ENCODE measurements around the gene VILL.
A peak's percentile ranks its signal among the peaks of the same experiment; 100 is the strongest.

VILL gene

GRCh38 chr3:37989821-37990480, 635 bp upstream of the VILL start:
- no peak overlapping the region for H3K4me3 ChIP-seq (ENCODE audit: control insufficient read depth, low read depth, low read length)
- no peak for DNase-seq (ENCODE audit: low read depth)
- no peak for TF ChIP-seq CTCF (conservative IDR thresholded peaks at IDR 0.05; ENCODE audit: control insufficient read depth, insufficient read depth, low read depth, low read length)

- H3K4me3 ChIP-seq (ENCODE audit: control insufficient read depth, low read depth, low read length) = no peak overlapping the region
- no peak for DNase-seq (ENCODE audit: low read depth)
- TF ChIP-seq CTCF (conservative IDR thresholded peaks at IDR 0.05; ENCODE audit: control insufficient read depth, insufficient read depth, low read depth, low read length) = no peak
Measured at GRCh38 chr3:37991109-37991508, 523 bp downstream of the VILL start.

GRCh38 chr3:37991823-37992222, 1.2 kb downstream of the VILL start:
- DNase-seq (ENCODE audit: low read depth) = no peak
- no peak overlapping the region for H3K4me3 ChIP-seq (ENCODE audit: control insufficient read depth, low read depth, low read length)
- no peak for TF ChIP-seq CTCF (conservative IDR thresholded peaks at IDR 0.05; ENCODE audit: control insufficient read depth, insufficient read depth, low read depth, low read length)

DNA sequence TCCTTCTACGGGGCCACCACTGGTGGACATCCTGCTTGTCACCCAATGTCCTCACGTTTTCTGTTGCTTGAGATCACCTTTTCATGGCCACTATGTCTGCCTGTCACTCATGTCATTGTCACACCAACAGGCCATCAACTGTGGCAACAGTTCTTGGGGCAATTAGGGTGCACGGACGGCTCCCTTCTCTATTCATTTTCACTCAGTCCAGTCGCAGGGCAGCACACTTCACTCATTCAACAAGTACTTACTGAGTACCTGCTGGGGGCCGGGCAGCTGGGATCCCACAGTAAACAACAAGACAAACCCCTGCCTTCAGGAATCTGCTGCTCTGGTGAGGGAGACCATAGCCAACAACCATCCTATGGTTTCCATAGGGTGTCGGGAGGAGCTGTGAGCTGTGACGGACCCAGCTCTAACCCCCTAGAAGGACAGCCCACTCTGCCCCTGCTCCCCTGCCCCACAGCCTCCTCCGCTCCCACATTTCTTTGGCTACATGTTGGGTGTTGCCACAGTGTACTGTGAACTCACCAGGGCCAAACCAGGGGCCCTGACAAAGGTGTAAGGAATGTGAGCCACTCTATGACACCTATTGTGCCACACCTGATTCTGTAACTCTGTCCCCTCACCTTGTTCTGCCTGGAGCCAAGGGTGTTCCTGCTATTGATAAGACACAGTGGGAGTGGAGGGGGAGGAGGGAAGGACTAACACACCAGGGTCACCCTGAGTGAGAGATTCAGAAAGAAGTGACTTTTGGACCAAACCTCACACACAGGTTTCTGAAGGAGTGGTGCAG, 1.9 kb downstream of the VILL start:
- H3K4me3 ChIP-seq (ENCODE audit: control insufficient read depth, low read depth, low read length) = no peak overlapping the region
- no peak for DNase-seq (ENCODE audit: low read depth)
- no peak for TF ChIP-seq CTCF (conservative IDR thresholded peaks at IDR 0.05; ENCODE audit: control insufficient read depth, insufficient read depth, low read depth, low read length)

DNA sequence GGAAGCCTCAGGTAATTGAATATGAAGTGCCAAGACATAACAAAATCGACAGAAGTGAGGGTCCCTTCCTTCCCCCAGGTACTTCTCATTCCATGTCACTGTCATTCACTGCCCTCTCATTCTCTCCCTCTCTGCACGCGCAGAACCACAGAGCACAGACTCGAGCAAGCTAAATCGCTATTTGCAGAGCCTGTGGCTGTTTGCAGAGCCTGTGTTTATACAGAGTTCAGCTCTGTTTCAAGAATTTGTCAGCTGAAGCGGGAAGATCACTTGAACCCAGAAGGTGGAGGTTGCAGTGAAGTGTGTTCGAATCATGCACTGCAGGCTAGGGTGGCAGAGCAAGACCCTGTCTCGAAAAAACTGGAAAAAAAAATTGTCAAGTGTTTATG, 2.5 kb downstream of the VILL start:
- no peak for TF ChIP-seq CTCF (conservative IDR thresholded peaks at IDR 0.05; ENCODE audit: control insufficient read depth, insufficient read depth, low read depth, low read length)
- H3K4me3 ChIP-seq (ENCODE audit: control insufficient read depth, low read depth, low read length) = no peak overlapping the region
- no peak for DNase-seq (ENCODE audit: low read depth)

- H3K4me3 ChIP-seq (ENCODE audit: control insufficient read depth, low read depth, low read length) = peak overlapping the region; percentile 67
- TF ChIP-seq CTCF (conservative IDR thresholded peaks at IDR 0.05; ENCODE audit: control insufficient read depth, insufficient read depth, low read depth, low read length) = no peak
- no peak for DNase-seq (ENCODE audit: low read depth)
Measured at GRCh38 chr3:37993460-37993819, 2.9 kb downstream of the VILL start.
